ENCODE results near the gene SORT1. TPM values are rescaled to one million over a fixed set of nuclear protein-coding genes. Genes with fewer than 3 reads are reported as not detected.
"Not testable (repeated sequence)": the region's sequence is repeated elsewhere in the genome, so short reads cannot be mapped to it uniquely, and the experiment has no call there.

Gene SORT1
- total RNA-seq, 1 donor from 2014 or later: 7.7 TPM

DNA sequence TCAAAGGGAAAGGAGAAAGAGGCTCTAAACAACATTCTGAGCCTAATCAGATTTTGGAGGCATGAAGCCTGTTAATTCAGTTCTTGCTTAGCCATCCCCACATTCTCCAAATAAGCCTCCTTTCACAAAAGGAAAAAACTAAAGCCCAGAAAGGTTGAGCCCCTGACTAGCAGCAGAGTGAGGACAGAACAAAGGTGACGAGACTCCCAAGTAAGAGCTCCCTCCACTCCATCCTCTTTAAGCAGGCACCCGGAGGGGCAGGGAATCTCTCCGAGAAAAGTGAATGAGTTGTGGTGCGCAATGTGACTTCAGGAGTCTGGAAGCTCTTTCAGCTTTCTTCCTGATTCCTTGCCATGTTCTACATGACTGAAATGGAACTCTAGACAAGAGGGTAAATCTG, 47.5 kb downstream of the SORT1 start:
- intact Hi-C loops (cut with micrococcal nuclease): no loop called here

DNA sequence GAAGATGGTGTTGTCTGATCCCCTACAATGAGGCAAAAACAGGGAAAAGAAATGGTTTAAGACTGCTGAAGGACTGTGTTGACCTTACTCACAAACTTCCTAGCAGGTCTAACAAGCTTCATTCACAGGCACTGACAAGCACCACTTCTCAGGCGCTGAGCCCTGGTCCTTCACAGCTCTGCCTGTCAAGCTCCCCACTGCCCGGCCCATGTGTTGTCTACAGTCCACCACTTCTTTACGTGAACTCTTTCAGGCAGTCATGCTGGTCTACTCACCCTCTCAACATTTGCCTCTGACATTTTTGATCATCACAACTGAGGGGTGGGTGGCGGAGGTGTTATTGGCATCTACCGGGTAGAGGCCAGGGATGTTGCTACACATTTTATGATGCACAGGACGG, 50.2 kb downstream of the SORT1 start:
- intact Hi-C loops (cut with micrococcal nuclease): no loop called here

DNA sequence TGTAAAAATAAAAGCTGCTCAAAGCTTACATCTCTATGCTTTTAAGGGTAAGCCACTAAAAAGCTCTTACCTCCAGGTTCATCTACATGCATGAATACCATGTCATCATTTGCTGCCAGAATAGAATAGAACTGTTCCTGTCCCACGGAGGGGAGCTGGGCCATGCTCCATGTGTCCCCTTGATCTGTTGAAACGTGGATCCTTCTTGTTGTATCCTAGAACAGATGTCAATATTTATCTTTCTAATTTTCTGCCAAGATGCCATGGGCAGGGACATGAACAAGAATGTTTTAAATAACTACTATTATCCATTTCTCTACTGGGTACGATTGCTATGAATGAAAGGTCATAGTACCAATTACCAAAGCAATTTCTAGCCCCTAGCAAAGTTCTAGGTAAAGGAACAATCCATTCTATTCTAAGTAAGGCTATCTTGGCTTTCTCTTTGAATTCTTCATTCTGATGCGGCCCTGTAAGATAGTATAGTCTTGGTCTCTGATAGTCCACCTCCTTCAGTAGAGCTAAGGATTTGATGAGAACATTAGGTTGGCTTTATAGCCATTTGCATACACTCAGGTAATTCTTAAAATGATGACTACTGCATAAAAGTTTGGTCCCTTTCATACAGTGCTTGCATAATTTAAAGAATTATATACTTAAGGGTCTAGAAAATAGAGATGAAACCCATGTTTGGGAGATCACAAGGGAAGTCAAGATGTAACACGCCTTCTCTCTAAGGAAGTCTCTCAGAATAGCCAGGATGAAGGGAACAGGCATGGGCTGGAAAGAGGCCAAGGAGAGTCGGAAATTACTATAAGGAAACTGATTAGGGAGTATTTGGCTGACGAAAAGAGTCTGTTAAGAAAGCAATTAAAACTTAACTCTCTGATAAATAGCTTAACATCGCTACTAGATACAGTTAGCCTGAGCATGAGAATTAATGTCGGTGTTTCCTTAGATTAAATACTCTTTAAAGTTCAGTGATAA, 55.5 kb downstream of the SORT1 start:
- intact Hi-C loops (cut with micrococcal nuclease): no loop called here

- intact Hi-C loops (cut with micrococcal nuclease): loop anchor here (5.0 kb wide), 1 partner anchor 34 kb away; no protein-coding TSS in a partner anchor
Observed at GRCh38 chr1:109338608-109339007, 59.1 kb downstream of the SORT1 start.

- intact Hi-C loops (cut with micrococcal nuclease): loop anchor here (5.0 kb wide), 1 partner anchor 34 kb away; no protein-coding TSS in a partner anchor
Observed at GRCh38 chr1:109338091-109338490, 59.6 kb downstream of the SORT1 start.

DNA sequence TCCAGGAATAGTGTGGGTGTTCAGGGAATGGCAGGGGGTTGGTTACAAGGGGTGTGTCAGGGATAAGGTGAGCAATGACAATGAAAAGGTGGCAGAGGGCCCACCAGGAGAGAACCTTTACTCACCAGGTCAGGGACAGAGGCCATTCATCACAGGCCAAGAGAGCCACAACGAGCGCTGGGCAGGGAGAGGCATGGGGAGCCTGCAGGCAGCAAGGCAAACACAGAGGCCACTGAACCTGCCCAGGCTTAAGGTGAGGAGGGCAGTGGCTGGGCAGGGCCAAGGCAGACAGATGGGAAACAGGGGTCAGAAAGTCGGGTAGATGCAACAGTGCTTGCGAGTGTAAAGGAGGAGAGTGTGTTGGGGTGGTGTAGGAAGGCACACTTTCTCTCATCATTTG, 62.6 kb downstream of the SORT1 start:
- intact Hi-C loops (cut with micrococcal nuclease): loop anchor here (5.0 kb wide), 1 partner anchor 37 kb away; no protein-coding TSS in a partner anchor

DNA sequence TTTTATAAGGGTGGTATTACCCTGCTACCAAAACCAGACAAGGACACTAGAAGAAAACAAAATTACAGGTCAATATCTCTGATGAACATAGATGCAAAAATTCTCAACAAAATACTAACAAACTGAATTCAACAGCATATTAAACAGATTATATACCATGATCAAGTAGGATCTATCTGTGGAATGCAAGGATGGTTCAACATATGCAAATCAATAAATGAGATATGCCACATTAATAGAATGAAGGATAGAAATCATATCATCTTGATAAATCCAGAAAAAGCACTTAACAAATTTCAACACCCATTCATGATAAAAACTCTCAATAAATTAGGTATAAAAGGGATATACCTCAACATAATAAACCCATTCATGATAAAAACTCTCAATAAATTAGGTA, 66.6 kb downstream of the SORT1 start:
- intact Hi-C loops (cut with micrococcal nuclease): no loop called here

DNA sequence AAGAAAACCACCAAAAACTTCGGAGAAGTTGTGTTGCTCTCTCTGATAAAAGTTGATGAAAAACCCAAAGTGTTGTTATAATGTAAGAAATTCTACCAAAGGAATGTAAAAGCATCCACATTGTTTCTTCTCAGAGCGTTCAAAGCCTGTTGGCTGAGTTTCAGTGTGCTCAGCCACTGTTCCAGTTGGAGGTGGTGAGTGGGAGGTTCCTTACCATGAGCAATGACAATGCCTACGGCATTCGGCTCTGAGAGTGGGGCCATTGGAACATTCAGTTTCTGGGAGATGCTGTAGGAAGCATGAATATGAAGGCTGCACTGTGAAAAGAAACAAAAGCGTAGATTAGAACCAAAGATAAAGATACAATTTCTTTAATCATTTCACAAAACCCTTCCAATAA, 70.4 kb downstream of the SORT1 start:
- intact Hi-C loops (cut with micrococcal nuclease): no loop called here

GRCh38 chr1:109322974-109323373, 74.7 kb downstream of the SORT1 start:
- intact Hi-C loops (cut with micrococcal nuclease): no loop called here

DNA sequence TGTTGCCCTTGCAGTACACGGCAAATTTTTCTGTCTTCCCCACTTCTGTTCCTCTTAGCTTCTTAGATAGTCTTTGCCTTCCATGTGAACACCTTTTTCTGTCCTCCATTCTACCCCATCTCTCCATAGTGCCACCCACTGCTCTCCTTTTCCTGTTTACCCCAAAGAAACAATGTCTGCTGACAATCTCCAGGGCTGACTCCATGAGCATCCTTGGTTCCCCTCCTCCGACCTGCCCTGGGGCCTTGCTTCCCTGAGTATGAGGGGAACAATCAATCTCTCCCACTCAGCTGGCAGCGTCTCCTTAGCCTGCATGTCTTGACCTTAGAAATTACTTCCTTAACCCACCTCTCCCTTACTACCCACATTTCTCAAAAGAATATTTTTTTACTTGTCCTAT, 78.6 kb downstream of the SORT1 start:
- intact Hi-C loops (cut with micrococcal nuclease): no loop called here

- intact Hi-C loops (cut with micrococcal nuclease): no loop called here
Observed at GRCh38 chr1:109316506-109316905, 81.2 kb downstream of the SORT1 start.

DNA sequence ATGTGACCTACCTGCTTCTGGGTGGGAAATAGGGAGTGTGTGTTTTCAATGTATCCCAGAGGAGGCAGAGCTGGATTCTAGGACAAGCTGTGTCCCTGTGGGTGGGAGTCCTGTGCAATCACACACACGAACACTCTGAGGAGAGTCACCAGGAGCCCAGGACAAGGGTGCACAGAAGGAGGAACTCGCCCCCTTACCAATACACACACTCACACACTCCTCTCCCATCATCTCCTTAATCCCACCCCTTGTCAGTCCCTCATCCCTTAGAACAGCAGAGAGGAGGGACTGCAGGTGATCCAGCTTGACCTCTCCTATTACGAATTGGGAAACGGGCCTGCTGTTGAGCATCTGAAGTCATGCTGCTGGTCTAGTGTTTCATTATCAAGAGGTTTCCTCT, 82.4 kb downstream of the SORT1 start:
- intact Hi-C loops (cut with micrococcal nuclease): no loop called here

- intact Hi-C loops (cut with micrococcal nuclease): no loop called here
Observed at GRCh38 chr1:109314795-109315194, 82.9 kb downstream of the SORT1 start.

GRCh38 chr1:109312978-109313775, 84.5 kb downstream of the SORT1 start:
- intact Hi-C loops (cut with micrococcal nuclease): no loop called here

DNA sequence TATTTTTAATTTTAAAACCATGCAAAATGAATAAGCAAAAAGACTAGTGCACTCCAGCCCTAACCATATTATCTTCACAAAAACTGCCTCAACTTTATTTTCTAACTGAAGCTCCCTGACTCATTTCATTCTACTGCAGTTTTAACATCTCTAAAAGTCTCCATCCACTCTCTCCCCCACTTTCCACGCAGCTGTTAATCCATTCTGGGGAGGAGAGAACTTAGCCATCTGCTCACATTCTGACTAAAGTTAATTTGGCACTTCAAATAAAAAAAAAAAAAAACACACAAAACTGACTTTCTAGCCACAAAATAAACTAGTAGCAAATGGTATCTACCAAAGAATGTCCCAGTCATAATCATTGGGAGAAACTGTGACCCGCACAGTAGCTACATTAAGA, 85.5 kb downstream of the SORT1 start:
- intact Hi-C loops (cut with micrococcal nuclease): no loop called here

DNA sequence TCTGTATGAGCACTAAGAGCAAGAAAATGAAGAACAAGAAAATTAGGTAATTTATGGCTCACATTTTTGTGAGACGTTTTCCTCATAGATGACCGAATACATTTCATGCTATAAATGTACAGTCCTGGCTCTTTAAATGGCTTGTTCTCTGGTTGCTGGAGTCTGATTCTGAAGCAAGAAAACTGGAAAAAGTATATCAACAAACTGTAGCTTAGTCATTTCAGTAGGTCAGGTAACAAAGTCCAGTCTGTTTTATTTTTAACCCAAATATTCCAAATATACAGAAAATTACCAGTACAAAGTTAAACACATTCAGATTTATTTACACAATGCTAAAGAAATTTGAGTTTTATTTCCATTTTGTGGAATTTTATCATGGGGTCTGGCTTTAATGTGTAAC, 88.4 kb downstream of the SORT1 start:
- intact Hi-C loops (cut with micrococcal nuclease): no loop called here

GRCh38 chr1:109307274-109308021, 90.3 kb downstream of the SORT1 start:
- intact Hi-C loops (cut with micrococcal nuclease): no loop called here

DNA sequence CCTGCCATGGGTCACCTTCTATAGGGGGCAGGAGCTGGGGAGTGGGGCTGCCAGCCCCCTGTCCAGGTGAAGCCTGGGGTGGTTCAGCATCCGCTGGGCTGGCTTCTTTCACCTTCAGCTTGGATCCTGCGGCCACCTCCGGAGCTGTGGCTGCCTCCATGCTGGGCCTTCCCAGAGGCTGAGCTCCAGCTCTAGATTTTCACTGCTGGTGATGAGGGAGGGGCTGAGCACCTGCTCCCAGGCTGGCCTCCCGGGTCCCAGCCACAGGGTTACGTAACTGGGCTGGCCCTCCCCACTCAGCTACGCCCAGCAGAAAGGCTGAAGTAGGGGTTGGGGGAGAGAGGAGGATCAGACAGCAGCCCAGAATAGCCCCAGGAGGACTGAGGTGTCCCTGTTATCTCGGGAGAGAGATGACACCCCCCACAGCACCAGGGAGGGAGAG, 90.9 kb downstream of the SORT1 start, which contains the start of gene MYBPHL:
MYBPHL (minus strand) TSS at position 180 of the 442 bp plus-strand sequence; CDS start at position 160, 20 bp downstream.
- intact Hi-C loops (cut with micrococcal nuclease): no loop called here

GRCh38 chr1:109305991-109306390, 91.7 kb downstream of the SORT1 start:
- intact Hi-C loops (cut with micrococcal nuclease): not testable (repeated sequence)

GRCh38 chr1:109304226-109304920, 93.3 kb downstream of the SORT1 start:
- intact Hi-C loops (cut with micrococcal nuclease): no loop called here

DNA sequence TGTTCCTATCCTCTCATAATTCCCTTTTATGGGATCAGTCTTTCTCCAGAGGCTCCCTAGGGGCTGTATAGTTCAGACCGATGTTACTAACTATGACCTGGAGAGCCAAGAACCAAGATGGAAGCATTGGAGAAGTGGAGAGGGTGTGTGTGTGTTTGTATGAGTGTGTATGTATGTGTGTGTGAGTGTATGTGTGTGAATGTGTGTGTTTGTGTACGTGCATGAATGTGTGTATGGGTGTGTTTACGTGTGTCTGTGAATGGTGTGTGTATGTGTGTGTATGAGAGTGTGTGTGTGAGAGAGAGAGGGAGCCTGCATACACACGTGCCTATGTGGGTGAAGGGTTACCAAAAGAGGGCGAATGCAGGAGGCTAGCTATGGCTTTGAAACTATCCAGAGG, 95.8 kb downstream of the SORT1 start:
- intact Hi-C loops (cut with micrococcal nuclease): no loop called here
